Muscle layer of colon (tissue), 2 donors: Measurements from ENCODE around the gene KATNAL2.
A peak's percentile ranks its signal among the peaks of the same experiment; 100 is the strongest.
"Not testable (repeated sequence)": the region's sequence is repeated elsewhere in the genome, so short reads cannot be mapped to it uniquely, and the experiment has no call there.

Experiments used
- H3K27ac ChIP-seq: one replicate; pipeline ENCODE4 v1.7.0; 2013; ENCODE audit warnings: low read depth, mild to moderate bottlenecking, low read length, moderate library complexity
- H3K27me3 ChIP-seq, 2 donors: one replicate each; pipeline ENCODE4 v1.7.0; 2013; ENCODE audit warnings: low read length in 2 of 2, mild to moderate bottlenecking in 2 of 2; ENCODE audit not compliant: insufficient read depth in 2 of 2, control insufficient read depth in 1 of 2
- H3K36me3 ChIP-seq: one replicate; pipeline ENCODE4 v1.7.0; 2013; ENCODE audit warnings: mild to moderate bottlenecking, low read length; ENCODE audit not compliant: insufficient read depth
- H3K4me1 ChIP-seq: one replicate; pipeline ENCODE4 v1.7.0; 2013; ENCODE audit warnings: mild to moderate bottlenecking, low read length; ENCODE audit not compliant: insufficient read depth
- H3K4me3 ChIP-seq, 2 donors: one replicate each; pipeline ENCODE4 v1.7.0; 2013; ENCODE audit warnings: low read length in 2 of 2, low read depth in 1 of 2, mild to moderate bottlenecking in 1 of 2, moderate library complexity in 1 of 2
- H3K9ac ChIP-seq: one replicate; pipeline ENCODE4 v1.7.0; 2013; ENCODE audit warnings: low read length
- H3K9me3 ChIP-seq: one replicate; pipeline ENCODE4 v1.7.0; 2013; ENCODE audit warnings: mild to moderate bottlenecking, low read length
- donor health status: abdominal sarcoma.
- donor health status: Adenocarcinoma of cecum.

The KATNAL2 gene

GRCh38 chr18:46939998-46940571 lies 22.7 kb downstream of the KATNAL2 start:
- no peaks in the 10 kb centered on the region for H3K36me3 ChIP-seq
- no peak overlapping the region for H3K27ac ChIP-seq
- no peaks in the 10 kb centered on the region for H3K4me1 ChIP-seq

GRCh38 chr18:46942646-46943045 lies 25.2 kb downstream of the KATNAL2 start:
- Histone ChIP-seq H3K27ac (no peak overlapping the region), H3K4me1 (peaks cover 7% of the 10 kb centered on the region), H3K4me3 (no peak overlapping the region), H3K9me3 (no peaks in the 10 kb centered on the region), H3K27me3 (no peaks in the 10 kb centered on the region), H3K36me3 (no peaks in the 10 kb centered on the region), H3K9ac (no peak overlapping the region)

More at GRCh38 chr18:46939998-46940571, 22.7 kb downstream of the KATNAL2 start:
- Histone ChIP-seq H3K27me3 (no peaks in the 10 kb centered on the region), H3K9me3 (no peaks in the 10 kb centered on the region), H3K4me3 (no peak overlapping the region), H3K9ac (no peak overlapping the region)

GRCh38 chr18:46946656-46947282 lies 29.4 kb downstream of the KATNAL2 start:
- no peaks in the 10 kb centered on the region for H3K36me3 ChIP-seq
- no peak overlapping the region for H3K9ac ChIP-seq
- peaks cover 7% of the 10 kb centered on the region for H3K4me1 ChIP-seq
- H3K27ac ChIP-seq, result no peak overlapping the region
- peak overlapping the region; percentile 45 to 68 for H3K4me3 ChIP-seq
- H3K27me3 ChIP-seq, result no peaks in the 10 kb centered on the region
- no peaks in the 10 kb centered on the region for H3K9me3 ChIP-seq

DNA sequence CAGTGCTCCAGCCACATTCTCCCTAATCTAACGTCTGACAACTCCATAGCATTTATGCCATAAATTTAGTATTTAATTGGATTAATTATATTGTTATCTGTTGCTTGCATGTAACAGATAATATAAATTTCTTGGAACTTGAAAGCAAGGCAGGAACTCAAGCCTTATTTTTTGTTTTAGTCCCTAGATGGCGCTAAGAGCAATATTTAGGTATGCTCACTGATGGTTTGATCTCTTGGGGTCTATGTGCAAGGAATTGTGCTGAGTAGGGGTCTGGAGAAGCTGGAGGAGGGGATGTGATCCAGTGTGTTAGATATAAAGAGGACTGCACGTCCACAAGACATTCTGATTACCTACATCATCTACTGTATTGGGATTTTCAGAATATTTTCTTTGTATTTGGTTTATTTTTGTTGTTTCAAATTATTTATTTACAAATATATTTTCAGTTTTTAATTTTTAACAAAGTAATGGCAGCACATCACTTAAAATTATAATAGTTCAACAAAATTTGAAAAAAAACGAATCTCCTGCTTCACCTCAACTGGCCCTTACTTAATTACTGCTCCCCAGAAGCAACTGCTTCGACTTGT lies 32.8 kb downstream of the KATNAL2 start:
- Histone ChIP-seq H3K9me3 (no peaks in the 10 kb centered on the region), H3K4me1 (peaks cover 7% of the 10 kb centered on the region), H3K9ac (no peak overlapping the region), H3K4me3 (no peak overlapping the region), H3K27ac (no peak overlapping the region), H3K27me3 (no peaks in the 10 kb centered on the region), H3K36me3 (no peaks in the 10 kb centered on the region)

DNA sequence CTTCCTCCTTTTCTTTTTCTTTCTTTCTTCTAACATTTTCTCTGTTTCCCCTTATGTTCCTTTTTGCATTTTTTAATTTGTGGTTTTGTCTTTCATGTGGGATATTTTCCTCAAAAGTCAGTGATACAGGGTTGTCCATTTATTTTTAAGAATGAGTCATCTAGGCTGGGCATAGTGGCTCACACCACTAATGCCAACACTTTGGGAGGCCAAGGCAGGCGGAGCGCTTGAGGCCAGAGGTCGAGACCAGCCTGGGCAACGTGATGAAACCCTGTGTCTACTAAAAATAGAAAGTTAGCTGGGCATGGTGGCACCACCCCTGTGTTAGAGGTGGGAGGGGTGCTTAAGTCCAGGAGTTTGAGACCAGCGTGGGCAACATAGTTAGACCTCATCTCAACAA lies 35.8 kb downstream of the KATNAL2 start:
- Histone ChIP-seq H3K4me3 (no peak overlapping the region), H3K36me3 (no peaks in the 10 kb centered on the region), H3K9me3 (no peaks in the 10 kb centered on the region), H3K27me3 (no peaks in the 10 kb centered on the region), H3K27ac (no peak overlapping the region), H3K9ac (no peak overlapping the region), H3K4me1 (no peaks in the 10 kb centered on the region)

- Histone ChIP-seq H3K27me3 (no peaks in the 10 kb centered on the region), H3K9me3 (no peaks in the 10 kb centered on the region), H3K9ac (no peak overlapping the region), H3K4me1 (no peaks in the 10 kb centered on the region), H3K27ac (no peak overlapping the region), H3K36me3 (no peaks in the 10 kb centered on the region), H3K4me3 (no peak overlapping the region)
These were observed 40.8 kb downstream of the KATNAL2 start for GRCh38 chr18:46958209-46958608.

GRCh38 chr18:46963656-46964578 lies 46.5 kb downstream of the KATNAL2 start:
- not testable (repeated sequence) for H3K27me3 ChIP-seq, H3K4me3 ChIP-seq

GRCh38 chr18:46964579-46965293 lies 47.3 kb downstream of the KATNAL2 start:
- not testable (repeated sequence) for H3K9me3 ChIP-seq, H3K4me3 ChIP-seq, H3K9ac ChIP-seq, H3K36me3 ChIP-seq, H3K27me3 ChIP-seq, H3K4me1 ChIP-seq, H3K27ac ChIP-seq

More at GRCh38 chr18:46963656-46964578, 46.5 kb downstream of the KATNAL2 start:
- H3K9me3 ChIP-seq, H3K9ac ChIP-seq, H3K4me1 ChIP-seq, H3K27ac ChIP-seq, H3K36me3 ChIP-seq: not testable (repeated sequence)

DNA sequence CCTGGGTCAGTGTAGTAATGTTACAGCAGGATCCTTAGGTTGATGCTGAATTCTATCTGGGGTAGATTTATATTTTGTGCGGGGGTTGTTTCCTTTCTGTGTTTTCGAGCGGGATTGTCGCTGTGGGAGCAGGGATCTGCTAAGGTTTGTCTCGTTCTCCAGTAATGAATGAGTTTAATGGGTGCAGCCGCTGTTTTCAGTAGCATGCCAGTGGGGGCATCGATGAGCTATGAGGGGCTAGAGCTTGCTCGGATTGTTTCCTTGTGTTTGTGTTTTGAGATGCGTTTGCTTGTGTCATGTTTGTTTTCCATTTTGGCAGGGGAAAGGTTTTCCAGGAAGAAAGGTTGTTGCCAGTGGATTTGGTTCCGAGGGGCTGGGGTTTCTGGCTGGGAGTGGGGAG lies 48.9 kb downstream of the KATNAL2 start:
- H3K27me3 ChIP-seq, H3K4me3 ChIP-seq, H3K27ac ChIP-seq, H3K9me3 ChIP-seq, H3K4me1 ChIP-seq, H3K9ac ChIP-seq, H3K36me3 ChIP-seq: not testable (repeated sequence)

DNA sequence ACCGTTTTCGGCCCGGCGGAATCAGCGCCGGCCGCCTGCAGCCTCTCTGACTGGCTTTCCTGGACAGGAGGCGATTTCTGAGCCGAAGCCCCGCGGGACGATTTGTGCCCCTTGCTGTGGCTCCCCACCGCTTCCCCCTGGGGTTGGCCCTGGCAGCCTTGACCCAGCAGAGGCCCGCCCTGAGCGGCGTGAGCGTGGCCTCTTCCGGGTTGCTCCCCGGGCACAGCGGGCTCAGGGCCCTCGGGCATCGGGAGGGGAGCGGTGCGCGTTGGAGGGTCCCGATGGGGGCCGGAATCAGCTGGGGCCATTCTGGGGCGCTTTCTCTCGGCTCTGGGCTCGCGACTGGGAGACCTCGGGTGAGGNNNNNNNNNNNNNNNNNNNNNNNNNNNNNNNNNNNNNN lies 52.1 kb downstream of the KATNAL2 start:
- H3K27me3 ChIP-seq, H3K4me1 ChIP-seq, H3K4me3 ChIP-seq, H3K9ac ChIP-seq, H3K27ac ChIP-seq, H3K9me3 ChIP-seq, H3K36me3 ChIP-seq: not testable (repeated sequence)

GRCh38 chr18:47019870-47020269 lies 102.5 kb downstream of the KATNAL2 start:
- not testable (repeated sequence) for H3K27me3 ChIP-seq, H3K4me1 ChIP-seq, H3K4me3 ChIP-seq, H3K9me3 ChIP-seq, H3K36me3 ChIP-seq, H3K9ac ChIP-seq, H3K27ac ChIP-seq
